ENCODE results near the gene CNGB1. TPM values are rescaled to one million over a fixed set of nuclear protein-coding genes. Genes with fewer than 3 reads are reported as not detected.

The CNGB1 gene
- total and polyA plus RNA-seq, 8 donors, result 0.08 to 18.0 (median 0.73) TPM; not detected in 5

DNA sequence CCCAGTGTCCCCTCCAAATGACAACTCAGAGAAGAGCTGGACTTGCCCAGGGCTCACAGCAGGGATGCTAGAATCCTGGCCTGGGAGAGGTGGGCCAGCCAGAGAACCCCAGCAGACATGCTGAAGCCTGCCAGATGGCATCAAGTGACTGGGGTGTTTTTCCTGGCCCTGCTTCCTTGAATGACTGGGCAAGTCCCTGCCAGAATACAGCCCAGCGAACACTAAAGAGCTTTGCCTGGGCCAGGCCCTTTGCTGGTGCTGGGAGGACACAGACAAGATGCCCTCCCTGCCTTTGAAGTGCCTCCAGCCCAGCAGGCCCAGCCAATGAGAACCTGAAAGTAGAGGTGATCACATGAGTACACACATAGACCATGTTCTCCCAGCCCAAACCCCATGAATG, 18.0 kb upstream of the CNGB1 start:
- H3K27ac ChIP-seq, result no peak overlapping the region
- 43 to 71% (median 50%) methylated on average over 1 of the region's 1 CpG for WGBS, 5 donors
- no peak overlapping the region for H3K4me3 ChIP-seq
- no peak for DNase-seq
- intact Hi-C loops (cut with DNase I; ENCODE audit: low total_unique reads), result no loop called here
- H3K36me3 ChIP-seq, result peaks cover 1 to 11% (median 6%) of the 10 kb centered on the region in 4 donors
- H3K9me3 ChIP-seq, result no peaks in the 10 kb centered on the region
- H3K27me3 ChIP-seq, result peaks cover 0 to 23% (median 4%) of the 10 kb centered on the region in 3 donors
- H3K4me1 ChIP-seq, result peaks cover 16 to 27% (median 21%) of the 10 kb centered on the region in 4 donors
- TF ChIP-seq EP300 (IDR thresholded peaks at IDR 0.05) (no peak), POLR2AphosphoS5 (IDR thresholded peaks at IDR 0.05) (no peak), POLR2A (IDR thresholded peaks at IDR 0.05) (no peak)
- TF ChIP-seq, protein P1, sequence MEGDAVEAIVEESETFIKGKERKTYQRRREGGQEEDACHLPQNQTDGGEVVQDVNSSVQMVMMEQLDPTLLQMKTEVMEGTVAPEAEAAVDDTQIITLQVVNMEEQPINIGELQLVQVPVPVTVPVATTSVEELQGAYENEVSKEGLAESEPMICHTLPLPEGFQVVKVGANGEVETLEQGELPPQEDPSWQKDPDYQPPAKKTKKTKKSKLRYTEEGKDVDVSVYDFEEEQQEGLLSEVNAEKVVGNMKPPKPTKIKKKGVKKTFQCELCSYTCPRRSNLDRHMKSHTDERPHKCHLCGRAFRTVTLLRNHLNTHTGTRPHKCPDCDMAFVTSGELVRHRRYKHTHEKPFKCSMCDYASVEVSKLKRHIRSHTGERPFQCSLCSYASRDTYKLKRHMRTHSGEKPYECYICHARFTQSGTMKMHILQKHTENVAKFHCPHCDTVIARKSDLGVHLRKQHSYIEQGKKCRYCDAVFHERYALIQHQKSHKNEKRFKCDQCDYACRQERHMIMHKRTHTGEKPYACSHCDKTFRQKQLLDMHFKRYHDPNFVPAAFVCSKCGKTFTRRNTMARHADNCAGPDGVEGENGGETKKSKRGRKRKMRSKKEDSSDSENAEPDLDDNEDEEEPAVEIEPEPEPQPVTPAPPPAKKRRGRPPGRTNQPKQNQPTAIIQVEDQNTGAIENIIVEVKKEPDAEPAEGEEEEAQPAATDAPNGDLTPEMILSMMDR (IDR thresholded peaks at IDR 0.05), result no peak

- Histone ChIP-seq H3K9me3 (no peaks in the 10 kb centered on the region), H3K36me3 (no peaks in the 10 kb centered on the region), H3K27me3 (peaks cover 0 to 23% (median 4%) of the 10 kb centered on the region in 3 donors), H3K27ac (no peak overlapping the region), H3K4me1 (peaks cover 16 to 24% (median 21%) of the 10 kb centered on the region in 4 donors), H3K4me3 (no peak overlapping the region)
- WGBS, 5 donors, result 95 to 100% (median 97%) methylated on average over 8 of the region's 8 CpGs
- TF ChIP-seq POLR2AphosphoS5 (IDR thresholded peaks at IDR 0.05), result no peak
- no peak for DNase-seq
- intact Hi-C loops (cut with DNase I; ENCODE audit: low total_unique reads), result no loop called here
Measured at GRCh38 chr16:57987441-57988177, 16.7 kb upstream of the CNGB1 start.

DNA sequence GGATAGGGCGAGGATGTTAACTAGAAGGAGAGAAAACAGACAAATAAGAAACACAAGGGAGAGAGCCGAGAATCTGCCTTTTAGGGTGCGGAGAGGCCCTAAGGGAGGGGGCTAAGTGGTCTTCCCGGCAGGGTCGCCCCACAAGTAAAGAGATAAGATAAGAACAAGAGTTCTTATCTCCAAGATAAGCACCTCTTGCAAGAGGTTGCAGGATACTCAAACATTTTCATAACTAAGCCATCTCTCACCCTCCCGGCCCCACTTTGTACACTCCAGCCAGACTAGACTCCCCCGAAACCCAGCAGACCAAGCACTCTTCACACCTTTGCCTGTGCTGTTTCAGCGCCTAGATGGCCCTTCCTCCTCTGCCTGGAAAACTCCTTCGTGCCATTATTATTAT, 15.3 kb upstream of the CNGB1 start:
- Histone ChIP-seq H3K36me3 (no peaks in the 10 kb centered on the region), H3K27me3 (peaks cover 0 to 23% (median 4%) of the 10 kb centered on the region in 3 donors), H3K4me3 (no peak overlapping the region), H3K4me1 (peaks cover 16 to 24% (median 21%) of the 10 kb centered on the region in 4 donors), H3K27ac (no peak overlapping the region), H3K9me3 (no peaks in the 10 kb centered on the region)
- WGBS, 5 donors, result 46 to 63% (median 56%) methylated on average over 9 of the region's 9 CpGs
- no peak for DNase-seq
- TF ChIP-seq EP300 (IDR thresholded peaks at IDR 0.05), result no peak
- TF ChIP-seq POLR2AphosphoS5 (IDR thresholded peaks at IDR 0.05), result no peak
- TF ChIP-seq, protein P1 (IDR thresholded peaks at IDR 0.05), result no peak
- intact Hi-C loops (cut with DNase I; ENCODE audit: low total_unique reads), result no loop called here

- peaks cover 0 to 23% (median 4%) of the 10 kb centered on the region in 3 donors for H3K27me3 ChIP-seq
- WGBS, 5 donors, result 11 to 22% (median 15%) methylated on average over 51 to 62 of the region's 62 CpGs
- H3K36me3 ChIP-seq, result no peaks in the 10 kb centered on the region
- intact Hi-C loops (cut with DNase I; ENCODE audit: low total_unique reads), result no loop called here
- H3K4me3 ChIP-seq, result peak overlapping the region; percentile 54 to 65 (median 57)
- peak overlapping the region in 3 of 5 donors; percentile 41 to 67 (median 60) for H3K27ac ChIP-seq
- peaks cover 16 to 24% (median 21%) of the 10 kb centered on the region in 4 donors for H3K4me1 ChIP-seq
- TF ChIP-seq EP300 (IDR thresholded peaks at IDR 0.05), result no peak
- TF ChIP-seq, protein P1 (IDR thresholded peaks at IDR 0.05), result no peak
- TF ChIP-seq POLR2A (IDR thresholded peaks at IDR 0.05), result no peak
- TF ChIP-seq POLR2AphosphoS5 (IDR thresholded peaks at IDR 0.05), result no peak
- no peaks in the 10 kb centered on the region for H3K9me3 ChIP-seq
- no peak for DNase-seq
Measured at GRCh38 chr16:57985204-57986181, 14.6 kb upstream of the CNGB1 start.
